Rectal smooth muscle tissue (tissue), 1 donor: ENCODE results near the gene PRKCE.
A peak's percentile ranks its signal among the peaks of the same experiment; 100 is the strongest.

ENCODE experiments used
- H3K27ac ChIP-seq: one replicate; pipeline ENCODE4 v1.7.0; 2013; ENCODE audit warnings: low read depth, low read length, inconsistent platforms
- H3K27me3 ChIP-seq: one replicate; pipeline ENCODE4 v1.7.0; 2013; ENCODE audit warnings: low read length; ENCODE audit not compliant: control insufficient read depth, insufficient read depth
- H3K36me3 ChIP-seq: one replicate; pipeline ENCODE4 v1.7.0; 2013; ENCODE audit warnings: low read length; ENCODE audit not compliant: control insufficient read depth, insufficient read depth
- H3K4me1 ChIP-seq: one replicate; pipeline ENCODE4 v1.7.0; 2013; ENCODE audit warnings: low read length; ENCODE audit not compliant: control insufficient read depth, insufficient read depth
- H3K4me3 ChIP-seq: one replicate; pipeline ENCODE4 v1.7.0; 2013; ENCODE audit warnings: low read length
- H3K9ac ChIP-seq: one replicate; pipeline ENCODE4 v1.7.0; 2013; ENCODE audit warnings: low read length

Gene PRKCE

GRCh38 chr2:45898819-45899218 is 247.3 kb downstream of the PRKCE start:
- H3K4me1 ChIP-seq: no peaks in the 10 kb centered on the region
- no peaks in the 10 kb centered on the region for H3K36me3 ChIP-seq
- H3K4me3 ChIP-seq: no peak overlapping the region
- H3K9ac ChIP-seq: no peak overlapping the region
- no peak overlapping the region for H3K27ac ChIP-seq
- H3K27me3 ChIP-seq: no peaks in the 10 kb centered on the region

GRCh38 chr2:45899926-45900325 is 248.5 kb downstream of the PRKCE start:
- no peaks in the 10 kb centered on the region for H3K27me3 ChIP-seq
- peaks cover 8% of the 10 kb centered on the region for H3K4me1 ChIP-seq
- H3K9ac ChIP-seq: no peak overlapping the region

GRCh38 chr2:45901468-45902032 is 250.1 kb downstream of the PRKCE start:
- no peak overlapping the region for H3K27ac ChIP-seq
- H3K36me3 ChIP-seq: no peaks in the 10 kb centered on the region

More at GRCh38 chr2:45899926-45900325, 248.5 kb downstream of the PRKCE start:
- Histone ChIP-seq H3K36me3 (no peaks in the 10 kb centered on the region), H3K4me3 (no peak overlapping the region), H3K27ac (no peak overlapping the region)

GRCh38 chr2:45902380-45902779 is 250.9 kb downstream of the PRKCE start:
- Histone ChIP-seq H3K4me3 (no peak overlapping the region), H3K4me1 (peaks cover 10% of the 10 kb centered on the region), H3K27ac (no peak overlapping the region), H3K9ac (no peak overlapping the region), H3K36me3 (no peaks in the 10 kb centered on the region), H3K27me3 (no peaks in the 10 kb centered on the region)

More at GRCh38 chr2:45901468-45902032, 250.1 kb downstream of the PRKCE start:
- Histone ChIP-seq H3K27me3 (no peaks in the 10 kb centered on the region), H3K4me3 (no peak overlapping the region), H3K4me1 (peaks cover 10% of the 10 kb centered on the region), H3K9ac (no peak overlapping the region)

GRCh38 chr2:45902781-45903375 is 251.4 kb downstream of the PRKCE start:
- H3K9ac ChIP-seq: no peak overlapping the region
- no peaks in the 10 kb centered on the region for H3K36me3 ChIP-seq
- H3K27ac ChIP-seq: no peak overlapping the region
- no peaks in the 10 kb centered on the region for H3K27me3 ChIP-seq
- H3K4me1 ChIP-seq: peaks cover 10% of the 10 kb centered on the region
- H3K4me3 ChIP-seq: no peak overlapping the region

- H3K27me3 ChIP-seq: no peaks in the 10 kb centered on the region
- H3K9ac ChIP-seq: no peak overlapping the region
- H3K36me3 ChIP-seq: no peaks in the 10 kb centered on the region
- no peak overlapping the region for H3K4me3 ChIP-seq
- H3K27ac ChIP-seq: peak overlapping the region; percentile 27
- H3K4me1 ChIP-seq: peaks cover 10% of the 10 kb centered on the region
Observed at GRCh38 chr2:45904267-45904945, 252.9 kb downstream of the PRKCE start.

GRCh38 chr2:45904946-45905631 is 253.6 kb downstream of the PRKCE start:
- Histone ChIP-seq H3K36me3 (no peaks in the 10 kb centered on the region), H3K27ac (peak overlapping the region; percentile 27), H3K27me3 (no peaks in the 10 kb centered on the region), H3K4me3 (no peak overlapping the region), H3K4me1 (peaks cover 10% of the 10 kb centered on the region), H3K9ac (no peak overlapping the region)

GRCh38 chr2:45905632-45905958 is 254.1 kb downstream of the PRKCE start:
- H3K9ac ChIP-seq: no peak overlapping the region
- H3K27ac ChIP-seq: no peak overlapping the region
- H3K4me1 ChIP-seq: peaks cover 10% of the 10 kb centered on the region
- no peak overlapping the region for H3K4me3 ChIP-seq
- H3K27me3 ChIP-seq: no peaks in the 10 kb centered on the region
- no peaks in the 10 kb centered on the region for H3K36me3 ChIP-seq

- no peak overlapping the region for H3K27ac ChIP-seq
- H3K4me3 ChIP-seq: no peak overlapping the region
- H3K36me3 ChIP-seq: no peaks in the 10 kb centered on the region
- H3K27me3 ChIP-seq: no peaks in the 10 kb centered on the region
- H3K9ac ChIP-seq: no peak overlapping the region
- H3K4me1 ChIP-seq: peaks cover 10% of the 10 kb centered on the region
Observed at GRCh38 chr2:45907592-45907991, 256.1 kb downstream of the PRKCE start.

- peaks cover 10% of the 10 kb centered on the region for H3K4me1 ChIP-seq
- H3K4me3 ChIP-seq: no peak overlapping the region
- H3K27ac ChIP-seq: no peak overlapping the region
- no peaks in the 10 kb centered on the region for H3K27me3 ChIP-seq
- no peak overlapping the region for H3K9ac ChIP-seq
- no peaks in the 10 kb centered on the region for H3K36me3 ChIP-seq
Observed at GRCh38 chr2:45908316-45909170, 257.1 kb downstream of the PRKCE start.

- H3K4me3 ChIP-seq: no peak overlapping the region
- peaks cover 10% of the 10 kb centered on the region for H3K4me1 ChIP-seq
- H3K27ac ChIP-seq: no peak overlapping the region
- H3K27me3 ChIP-seq: no peaks in the 10 kb centered on the region
- H3K9ac ChIP-seq: no peak overlapping the region
- H3K36me3 ChIP-seq: no peaks in the 10 kb centered on the region
Observed at GRCh38 chr2:45909171-45909565, 257.7 kb downstream of the PRKCE start.

GRCh38 chr2:45909677-45910191 is 258.3 kb downstream of the PRKCE start:
- Histone ChIP-seq H3K4me3 (no peak overlapping the region), H3K9ac (no peak overlapping the region), H3K4me1 (peaks cover 4% of the 10 kb centered on the region), H3K27ac (no peak overlapping the region), H3K27me3 (no peaks in the 10 kb centered on the region), H3K36me3 (no peaks in the 10 kb centered on the region)
